Smooth muscle cell (in vitro differentiated cells): ENCODE data around the gene SLC35F6. TPM values are rescaled to one million over a fixed set of nuclear protein-coding genes. Genes with fewer than 3 reads are reported as not detected.

Experiments
- DNase-seq: peaks from one replicate; lab custom pipeline; 2025; ENCODE audit not compliant: unreplicated experiment; lab: John Stamatoyannopoulos, UW
- H2AFZ ChIP-seq: fragments of 200-600 bp; sonication (generic); 2 replicates; pipeline ENCODE4 v1.6.0; 2016; ENCODE audit warnings: antibody characterized with exemption, low read depth, mild to moderate bottlenecking
- H3F3A ChIP-seq: fragments of 200-600 bp; sonication (generic); 2 replicates; pipeline ENCODE4 v1.6.0; 2017; ENCODE audit warnings: antibody characterized with exemption, low read depth
- H3K27ac ChIP-seq: fragments of 200-600 bp; sonication (generic); 2 replicates; pipeline ENCODE4 v1.5.1; 2016; ENCODE audit warnings: low read depth, mild to moderate bottlenecking
- H3K27me3 ChIP-seq: fragments of 200-600 bp; sonication (generic); 2 replicates; pipeline ENCODE4 v1.6.1; 2016; ENCODE audit warnings: low read depth, mild to moderate bottlenecking
- H3K36me3 ChIP-seq: fragments of 200-600 bp; sonication (generic); 2 replicates; pipeline ENCODE4 v1.5.1; 2016; ENCODE audit warnings: low read depth
- H3K4me1 ChIP-seq: fragments of 200-600 bp; sonication (generic); 2 replicates; pipeline ENCODE4 v1.5.1; 2016; ENCODE audit warnings: low read depth
- H3K4me2 ChIP-seq: fragments of 200-600 bp; sonication (generic); 2 replicates; pipeline ENCODE4 v1.6.0; 2016; ENCODE audit warnings: mild to moderate bottlenecking
- H3K4me3 ChIP-seq: fragments of 200-600 bp; sonication (generic); 2 replicates; pipeline ENCODE4 v1.5.1; 2016; ENCODE audit warnings: mild to moderate bottlenecking
- H3K79me2 ChIP-seq: fragments of 200-600 bp; sonication (generic); 2 replicates; pipeline ENCODE4 v1.6.0; 2016; ENCODE audit warnings: low read depth, mild to moderate bottlenecking
- H3K9ac ChIP-seq: fragments of 200-600 bp; sonication (generic); 2 replicates; pipeline ENCODE4 v1.6.0; 2016; ENCODE audit warnings: low read depth
- H3K9me3 ChIP-seq: fragments of 200-600 bp; sonication (generic); replicated peaks from 2 replicates; pipeline ENCODE4 v1.5.1; 2016; ENCODE audit warnings: low read depth
- H4K20me1 ChIP-seq: fragments of 200-600 bp; sonication (generic); 2 replicates; pipeline ENCODE4 v1.6.0; 2016; ENCODE audit warnings: low read depth
- WGBS: methylation state at CpG from one replicate; pipeline ENCODE4 v1.1.7; 2016; ENCODE audit warnings: low lambda C conversion rate; 5-methylcytosine and 5-hydroxymethylcytosine counted together
- polyA plus RNA-seq: library from polyadenylated mRNA; unstranded; fragments of >200 nt; fragmentation: Nextera tagmentation; extraction: Ambion mirVana; gene quantifications from 2 replicates; pipeline ENCODE4 v1.2.1, GENCODE V29; 2016
- total RNA-seq: library from RNA; depleted of rRNA; stranded (reverse); fragments of >200 nt; gene quantifications from 2 replicates; pipeline ENCODE4 v1.2.3, GENCODE V29; 2014
- TF ChIP-seq, protein P1 (sequence below): fragments of 200-600 bp; sonication (generic); IDR thresholded peaks from 2 replicates; pipeline ENCODE4 v1.5.1; 2017; ENCODE audit warnings: borderline replicate concordance, mild to moderate bottlenecking, antibody characterized with exemption; ENCODE audit not compliant: insufficient read depth, poor library complexity, severe bottlenecking

SLC35F6 gene
- total and polyA plus RNA-seq, 2 experiments from 2014 or later = 16.9 to 19.2 TPM

DNA sequence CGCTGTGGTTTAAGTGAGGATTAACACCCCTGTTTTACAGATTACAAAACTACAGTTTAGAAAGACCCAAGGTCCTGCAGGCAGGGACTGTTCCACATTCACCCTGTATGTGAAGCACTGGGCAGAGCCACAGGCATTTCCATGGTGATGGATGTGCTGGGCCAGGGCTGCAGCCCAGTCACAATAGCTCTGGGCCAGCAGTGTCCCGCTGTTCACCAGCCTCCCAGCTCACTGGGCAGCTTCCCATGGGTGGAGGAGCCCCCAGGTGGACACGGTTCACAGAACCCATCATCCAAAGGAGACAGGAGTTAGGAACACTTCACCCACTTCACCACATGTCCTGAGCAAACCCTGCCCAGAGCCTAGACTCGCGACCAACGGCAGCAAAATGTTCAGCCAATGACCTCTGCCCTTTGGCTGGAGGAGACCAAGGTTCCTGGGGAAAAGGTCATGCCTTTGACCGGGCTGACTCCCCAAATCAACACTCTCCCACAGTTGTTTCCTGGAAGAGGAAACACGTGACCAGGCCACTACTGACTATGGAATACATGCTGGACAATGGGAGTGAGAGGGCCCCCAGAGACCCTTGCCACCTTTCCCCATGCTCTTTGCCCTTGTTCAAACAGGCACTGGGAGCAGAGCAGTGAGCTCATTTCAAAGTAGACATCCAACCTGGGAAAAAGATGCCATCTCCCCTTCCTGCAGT, 28.0 kb upstream of the SLC35F6 start:
- DNase-seq = no peak
- H3K79me2 ChIP-seq = no peaks in the 10 kb centered on the region
- TF ChIP-seq, protein P1, sequence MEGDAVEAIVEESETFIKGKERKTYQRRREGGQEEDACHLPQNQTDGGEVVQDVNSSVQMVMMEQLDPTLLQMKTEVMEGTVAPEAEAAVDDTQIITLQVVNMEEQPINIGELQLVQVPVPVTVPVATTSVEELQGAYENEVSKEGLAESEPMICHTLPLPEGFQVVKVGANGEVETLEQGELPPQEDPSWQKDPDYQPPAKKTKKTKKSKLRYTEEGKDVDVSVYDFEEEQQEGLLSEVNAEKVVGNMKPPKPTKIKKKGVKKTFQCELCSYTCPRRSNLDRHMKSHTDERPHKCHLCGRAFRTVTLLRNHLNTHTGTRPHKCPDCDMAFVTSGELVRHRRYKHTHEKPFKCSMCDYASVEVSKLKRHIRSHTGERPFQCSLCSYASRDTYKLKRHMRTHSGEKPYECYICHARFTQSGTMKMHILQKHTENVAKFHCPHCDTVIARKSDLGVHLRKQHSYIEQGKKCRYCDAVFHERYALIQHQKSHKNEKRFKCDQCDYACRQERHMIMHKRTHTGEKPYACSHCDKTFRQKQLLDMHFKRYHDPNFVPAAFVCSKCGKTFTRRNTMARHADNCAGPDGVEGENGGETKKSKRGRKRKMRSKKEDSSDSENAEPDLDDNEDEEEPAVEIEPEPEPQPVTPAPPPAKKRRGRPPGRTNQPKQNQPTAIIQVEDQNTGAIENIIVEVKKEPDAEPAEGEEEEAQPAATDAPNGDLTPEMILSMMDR = no peak
- WGBS = 87% methylated on average over 8 of the region's 8 CpGs
- peaks cover 4% of the 10 kb centered on the region for H3F3A ChIP-seq
- H3K27me3 ChIP-seq = no peaks in the 10 kb centered on the region
- no peak overlapping the region for H3K4me2 ChIP-seq
- H3K36me3 ChIP-seq = no peaks in the 10 kb centered on the region
- H3K9ac ChIP-seq = no peak overlapping the region
- H3K9me3 ChIP-seq = no peaks in the 10 kb centered on the region
- no peaks in the 10 kb centered on the region for H4K20me1 ChIP-seq
- H2AFZ ChIP-seq = no peak overlapping the region
- no peaks in the 10 kb centered on the region for H3K4me1 ChIP-seq
- no peak overlapping the region for H3K27ac ChIP-seq
- no peak overlapping the region for H3K4me3 ChIP-seq

- H4K20me1 ChIP-seq = no peaks in the 10 kb centered on the region
- no peaks in the 10 kb centered on the region for H3K4me1 ChIP-seq
- DNase-seq = no peak
- no peaks in the 10 kb centered on the region for H3K9me3 ChIP-seq
- peaks cover 4% of the 10 kb centered on the region for H3F3A ChIP-seq
- TF ChIP-seq, protein P1 = no peak
- WGBS = 93% methylated on average over 4 of the region's 4 CpGs
- H3K27ac ChIP-seq = no peak overlapping the region
- no peaks in the 10 kb centered on the region for H3K27me3 ChIP-seq
- no peak overlapping the region for H3K9ac ChIP-seq
- no peaks in the 10 kb centered on the region for H3K79me2 ChIP-seq
- no peak overlapping the region for H3K4me2 ChIP-seq
- H2AFZ ChIP-seq = no peak overlapping the region
- no peak overlapping the region for H3K4me3 ChIP-seq
- H3K36me3 ChIP-seq = no peaks in the 10 kb centered on the region
Measured at GRCh38 chr2:26737221-26737620, 26.9 kb upstream of the SLC35F6 start.

DNA sequence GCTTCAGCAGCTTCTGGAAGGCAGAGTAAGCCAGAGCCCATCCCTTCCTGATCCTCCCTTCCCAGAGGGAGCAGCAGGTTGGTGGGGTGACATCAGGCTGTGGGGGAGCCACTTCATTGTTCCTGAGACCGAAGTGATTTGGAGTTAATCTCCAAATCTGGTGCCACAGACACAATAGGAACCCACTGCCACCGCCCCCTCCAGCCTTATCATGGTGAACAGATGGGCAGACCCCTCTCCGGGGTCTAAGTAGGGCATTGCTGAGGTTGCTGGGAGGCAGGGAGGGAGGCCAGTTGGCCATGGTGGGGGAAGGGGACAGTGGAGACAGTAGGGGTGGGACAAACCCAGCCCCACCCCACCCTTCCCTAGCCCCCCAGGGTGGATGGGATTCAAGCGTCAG, 25.6 kb upstream of the SLC35F6 start:
- H3K9ac ChIP-seq = no peak overlapping the region
- WGBS = 100% methylated on average over 4 of the region's 4 CpGs

More for the DNA sequence above, 25.6 kb upstream of the SLC35F6 start:
- Histone ChIP-seq H3F3A (peaks cover 4% of the 10 kb centered on the region), H3K79me2 (no peaks in the 10 kb centered on the region), H3K4me3 (no peak overlapping the region), H3K36me3 (no peaks in the 10 kb centered on the region), H2AFZ (no peak overlapping the region), H3K27ac (no peak overlapping the region), H3K9me3 (no peaks in the 10 kb centered on the region), H3K27me3 (no peaks in the 10 kb centered on the region), H3K4me2 (no peak overlapping the region), H4K20me1 (no peaks in the 10 kb centered on the region), H3K4me1 (no peaks in the 10 kb centered on the region)
- TF ChIP-seq, protein P1 = no peak
- no peak for DNase-seq
